GM23338 (cell line): Measurements from ENCODE around the gene TASP1. TPM values are rescaled to one million over a fixed set of nuclear protein-coding genes. Genes with fewer than 3 reads are reported as not detected.
A peak's percentile ranks its signal among the peaks of the same experiment; 100 is the strongest.

Source experiments
- ATAC-seq: fragments of 200-7000 bp; cut with Tn5 transposase; 3 replicates; pipeline ENCODE4 v1.9.1; 2020
- DNase-seq: peaks from one replicate; pipeline ENCODE4 v3.0.0-alpha.2; 2015; ENCODE audit warnings: low spot score
- H2AFZ ChIP-seq: fragments of 200-600 bp; sonication (generic); 2 replicates; pipeline ENCODE4 v1.8.0; 2016; ENCODE audit warnings: antibody characterized with exemption, mild to moderate bottlenecking, moderate library complexity
- H3F3A ChIP-seq: fragments of 200-600 bp; sonication (generic); replicated peaks from 2 replicates; pipeline ENCODE4 v1.8.0; 2017; ENCODE audit warnings: antibody characterized with exemption, mixed run types, low read depth
- H3K27ac ChIP-seq: fragments of 200-600 bp; sonication (generic); 2 replicates; pipeline ENCODE4 v1.6.1; 2016; ENCODE audit warnings: low read depth
- H3K27me3 ChIP-seq: fragments of 200-600 bp; sonication (generic); 2 replicates; pipeline ENCODE4 v1.8.0; 2016; ENCODE audit warnings: mild to moderate bottlenecking, mixed run types, moderate library complexity; ENCODE audit not compliant: insufficient read depth
- H3K36me3 ChIP-seq: fragments of 200-600 bp; sonication (generic); 2 replicates; pipeline ENCODE4 v1.8.0; 2016; ENCODE audit warnings: mild to moderate bottlenecking; ENCODE audit not compliant: insufficient read depth
- H3K4me1 ChIP-seq: fragments of 200-600 bp; sonication (generic); 2 replicates; pipeline ENCODE4 v1.8.0; 2016; ENCODE audit warnings: mild to moderate bottlenecking, moderate library complexity; ENCODE audit not compliant: insufficient read depth
- H3K4me2 ChIP-seq: fragments of 200-600 bp; sonication (generic); 2 replicates; pipeline ENCODE4 v1.7.1; 2017; ENCODE audit warnings: mixed run types
- H3K4me3 ChIP-seq: fragments of 200-600 bp; sonication (generic); 2 replicates; pipeline ENCODE4 v1.6.1; 2016; ENCODE audit warnings: mixed run types
- H3K79me2 ChIP-seq: fragments of 200-600 bp; sonication (generic); replicated peaks from 2 replicates; pipeline ENCODE4 v1.8.0; 2017; ENCODE audit warnings: mild to moderate bottlenecking; ENCODE audit not compliant: insufficient read depth
- H3K9me2 ChIP-seq: fragments of 200-600 bp; sonication (generic); 2 replicates; pipeline ENCODE4 v1.8.0; 2017; ENCODE audit not compliant: insufficient read depth
- H4K20me1 ChIP-seq: fragments of 200-600 bp; sonication (generic); replicated peaks from 2 replicates; pipeline ENCODE4 v1.8.0; 2017; ENCODE audit warnings: mild to moderate bottlenecking; ENCODE audit not compliant: insufficient read depth
- H3K27ac Mint-ChIP-seq: 2 replicates; pipeline ENCODE4 v1.8.0; 2020; ENCODE audit warnings: inconsistent platforms, mild to moderate bottlenecking, moderate library complexity, mixed read lengths
- H3K27me3 Mint-ChIP-seq: 3 replicates; pipeline ENCODE4 v1.8.0; 2022; ENCODE audit warnings: low read depth, mild to moderate bottlenecking, moderate library complexity, mixed read lengths, inconsistent platforms; ENCODE audit not compliant: insufficient read depth, poor library complexity
- H3K36me3 Mint-ChIP-seq: 3 replicates; pipeline ENCODE4 v1.8.0; 2021; ENCODE audit warnings: low read depth, mild to moderate bottlenecking, inconsistent platforms, moderate library complexity, mixed read lengths
- H3K4me1 Mint-ChIP-seq: 3 replicates; pipeline ENCODE4 v1.8.0; 2020; ENCODE audit warnings: mild to moderate bottlenecking, inconsistent platforms, mixed read lengths
- H3K4me3 Mint-ChIP-seq: 3 replicates; pipeline ENCODE4 v1.8.0; 2021; ENCODE audit warnings: moderate library complexity, mild to moderate bottlenecking, inconsistent platforms, mixed read lengths
- H3K9me3 Mint-ChIP-seq: 3 replicates; pipeline ENCODE4 v1.8.0; 2020; ENCODE audit warnings: moderate library complexity, mild to moderate bottlenecking, inconsistent platforms, mixed read lengths
- EZH2 ChIP-seq: fragments of 200-600 bp; sonication (generic); IDR thresholded peaks from one replicate; pipeline ENCODE4 v1.8.0; 2017; ENCODE audit warnings: antibody characterized with exemption, mild to moderate bottlenecking, low read depth; ENCODE audit not compliant: unreplicated experiment
- EZH2phosphoT487 ChIP-seq: fragments of 200-600 bp; sonication (generic); IDR thresholded peaks from one replicate; pipeline ENCODE4 v1.8.1; 2018; ENCODE audit warnings: antibody characterized with exemption; ENCODE audit not compliant: unreplicated experiment
- JUNB ChIP-seq: IDR thresholded peaks from one replicate; pipeline ENCODE4 v1.6.1; 2016; ENCODE audit warnings: antibody characterized with exemption; ENCODE audit not compliant: unreplicated experiment
- POLR2AphosphoS5 ChIP-seq: IDR thresholded peaks from 2 replicates; pipeline ENCODE4 v1.6.1; 2016; ENCODE audit warnings: antibody characterized with exemption, low read depth
- ZNF114 ChIP-seq: fragments of 250-450 bp; sonication (Bioruptor Pico); IDR thresholded peaks from 2 replicates; pipeline ENCODE4 v1.5.0; 2020; ENCODE audit warnings: mild to moderate bottlenecking, moderate library complexity
- ZNF331 ChIP-seq: fragments of 250-450 bp; sonication (Bioruptor Pico); IDR thresholded peaks from 2 replicates; pipeline ENCODE4 v1.5.0; 2020; ENCODE audit warnings: low read depth, mild to moderate bottlenecking, moderate library complexity
- polyA plus RNA-seq: library from polyadenylated mRNA; unstranded; fragments of >200 nt; fragmentation: Nextera tagmentation; extraction: Ambion mirVana; gene quantifications from 2 replicates; pipeline ENCODE4 v1.2.1, GENCODE V29; 2016
- total RNA-seq: library from RNA; depleted of rRNA; stranded (reverse); fragments of >200 nt; shearing (Covaris generic); gene quantifications from 2 replicates; pipeline ENCODE4 v1.2.3, GENCODE V29; 2014
- TF ChIP-seq, protein P1 (sequence below): fragments of 250-450 bp; sonication (Bioruptor Pico); IDR thresholded peaks from 2 replicates; pipeline ENCODE4 v1.5.0; 2020; ENCODE audit warnings: mild to moderate bottlenecking, moderate library complexity
- TF ChIP-seq, protein P2 (sequence below): IDR thresholded peaks from 2 replicates; pipeline ENCODE4 v1.6.1; 2016; ENCODE audit warnings: antibody characterized with exemption
- TF ChIP-seq, protein P3 (sequence below), 2 experiments: fragments of 200-600 bp in 1 of 2; sonication (generic) in 1 of 2; conservative IDR thresholded peaks; 2 replicates each; pipeline versions ENCODE4 v1.5.1 to v1.6.1; 2016 to 2017; ENCODE audit warnings: antibody characterized with exemption in 2 of 2, low read depth in 2 of 2, mild to moderate bottlenecking in 2 of 2, moderate library complexity in 1 of 2

TASP1 gene
- total and polyA plus RNA-seq, 2 experiments from 2014 or later: 9.7 to 9.8 TPM

DNA sequence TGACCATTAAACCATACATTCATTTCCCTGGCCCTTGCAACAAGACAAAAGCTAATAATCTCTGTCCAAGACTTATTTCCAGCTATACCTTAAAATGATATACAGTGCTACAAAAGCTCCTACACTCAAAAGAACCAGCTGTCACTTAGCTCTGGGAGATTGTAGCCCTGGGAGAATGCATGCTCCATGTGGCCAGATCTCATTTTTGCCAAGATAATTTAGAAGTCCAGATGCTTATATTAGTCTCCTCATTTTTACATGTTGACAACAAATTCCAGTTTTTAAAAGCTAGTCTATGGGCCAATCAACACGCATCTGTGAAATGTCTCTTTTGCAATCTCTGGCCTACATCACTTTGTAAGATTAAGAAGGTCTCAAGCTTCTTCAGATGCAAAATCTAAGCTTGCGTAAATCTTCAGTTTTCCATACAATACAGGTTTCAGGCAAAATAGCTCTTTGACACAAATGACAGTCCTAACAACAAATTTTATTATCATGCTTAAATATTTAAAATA, 27.1 kb downstream of the TASP1 start (continued):
- TF ChIP-seq, protein P1, sequence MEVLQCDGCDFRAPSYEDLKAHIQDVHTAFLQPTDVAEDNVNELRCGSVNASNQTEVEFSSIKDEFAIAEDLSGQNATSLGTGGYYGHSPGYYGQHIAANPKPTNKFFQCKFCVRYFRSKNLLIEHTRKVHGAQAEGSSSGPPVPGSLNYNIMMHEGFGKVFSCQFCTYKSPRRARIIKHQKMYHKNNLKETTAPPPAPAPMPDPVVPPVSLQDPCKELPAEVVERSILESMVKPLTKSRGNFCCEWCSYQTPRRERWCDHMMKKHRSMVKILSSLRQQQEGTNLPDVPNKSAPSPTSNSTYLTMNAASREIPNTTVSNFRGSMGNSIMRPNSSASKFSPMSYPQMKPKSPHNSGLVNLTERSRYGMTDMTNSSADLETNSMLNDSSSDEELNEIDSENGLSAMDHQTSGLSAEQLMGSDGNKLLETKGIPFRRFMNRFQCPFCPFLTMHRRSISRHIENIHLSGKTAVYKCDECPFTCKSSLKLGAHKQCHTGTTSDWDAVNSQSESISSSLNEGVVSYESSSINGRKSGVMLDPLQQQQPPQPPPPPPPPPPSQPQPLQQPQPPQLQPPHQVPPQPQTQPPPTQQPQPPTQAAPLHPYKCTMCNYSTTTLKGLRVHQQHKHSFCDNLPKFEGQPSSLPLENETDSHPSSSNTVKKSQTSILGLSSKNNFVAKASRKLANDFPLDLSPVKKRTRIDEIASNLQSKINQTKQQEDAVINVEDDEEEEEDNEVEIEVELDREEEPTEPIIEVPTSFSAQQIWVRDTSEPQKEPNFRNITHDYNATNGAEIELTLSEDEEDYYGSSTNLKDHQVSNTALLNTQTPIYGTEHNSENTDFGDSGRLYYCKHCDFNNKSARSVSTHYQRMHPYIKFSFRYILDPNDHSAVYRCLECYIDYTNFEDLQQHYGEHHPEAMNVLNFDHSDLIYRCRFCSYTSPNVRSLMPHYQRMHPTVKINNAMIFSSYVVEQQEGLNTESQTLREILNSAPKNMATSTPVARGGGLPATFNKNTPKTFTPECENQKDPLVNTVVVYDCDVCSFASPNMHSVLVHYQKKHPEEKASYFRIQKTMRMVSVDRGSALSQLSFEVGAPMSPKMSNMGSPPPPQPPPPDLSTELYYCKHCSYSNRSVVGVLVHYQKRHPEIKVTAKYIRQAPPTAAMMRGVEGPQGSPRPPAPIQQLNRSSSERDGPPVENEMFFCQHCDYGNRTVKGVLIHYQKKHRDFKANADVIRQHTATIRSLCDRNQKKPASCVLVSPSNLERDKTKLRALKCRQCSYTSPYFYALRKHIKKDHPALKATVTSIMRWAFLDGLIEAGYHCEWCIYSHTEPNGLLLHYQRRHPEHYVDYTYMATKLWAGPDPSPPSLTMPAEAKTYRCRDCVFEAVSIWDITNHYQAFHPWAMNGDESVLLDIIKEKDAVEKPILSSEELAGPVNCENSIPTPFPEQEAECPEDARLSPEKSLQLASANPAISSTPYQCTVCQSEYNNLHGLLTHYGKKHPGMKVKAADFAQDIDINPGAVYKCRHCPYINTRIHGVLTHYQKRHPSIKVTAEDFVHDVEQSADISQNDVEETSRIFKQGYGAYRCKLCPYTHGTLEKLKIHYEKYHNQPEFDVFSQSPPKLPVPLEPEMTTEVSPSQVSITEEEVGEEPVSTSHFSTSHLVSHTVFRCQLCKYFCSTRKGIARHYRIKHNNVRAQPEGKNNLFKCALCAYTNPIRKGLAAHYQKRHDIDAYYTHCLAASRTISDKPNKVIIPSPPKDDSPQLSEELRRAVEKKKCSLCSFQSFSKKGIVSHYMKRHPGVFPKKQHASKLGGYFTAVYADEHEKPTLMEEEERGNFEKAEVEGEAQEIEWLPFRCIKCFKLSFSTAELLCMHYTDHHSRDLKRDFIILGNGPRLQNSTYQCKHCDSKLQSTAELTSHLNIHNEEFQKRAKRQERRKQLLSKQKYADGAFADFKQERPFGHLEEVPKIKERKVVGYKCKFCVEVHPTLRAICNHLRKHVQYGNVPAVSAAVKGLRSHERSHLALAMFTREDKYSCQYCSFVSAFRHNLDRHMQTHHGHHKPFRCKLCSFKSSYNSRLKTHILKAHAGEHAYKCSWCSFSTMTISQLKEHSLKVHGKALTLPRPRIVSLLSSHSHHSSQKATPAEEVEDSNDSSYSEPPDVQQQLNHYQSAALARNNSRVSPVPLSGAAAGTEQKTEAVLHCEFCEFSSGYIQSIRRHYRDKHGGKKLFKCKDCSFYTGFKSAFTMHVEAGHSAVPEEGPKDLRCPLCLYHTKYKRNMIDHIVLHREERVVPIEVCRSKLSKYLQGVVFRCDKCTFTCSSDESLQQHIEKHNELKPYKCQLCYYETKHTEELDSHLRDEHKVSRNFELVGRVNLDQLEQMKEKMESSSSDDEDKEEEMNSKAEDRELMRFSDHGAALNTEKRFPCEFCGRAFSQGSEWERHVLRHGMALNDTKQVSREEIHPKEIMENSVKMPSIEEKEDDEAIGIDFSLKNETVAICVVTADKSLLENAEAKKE (CRISPR knock-in tag): no peak
- no peak for TF ChIP-seq EZH2phosphoT487
- TF ChIP-seq EZH2: no peak
- no peak for TF ChIP-seq ZNF114 (CRISPR knock-in tag)
- TF ChIP-seq POLR2AphosphoS5: no peak
- TF ChIP-seq JUNB: no peak
- TF ChIP-seq, protein P2, sequence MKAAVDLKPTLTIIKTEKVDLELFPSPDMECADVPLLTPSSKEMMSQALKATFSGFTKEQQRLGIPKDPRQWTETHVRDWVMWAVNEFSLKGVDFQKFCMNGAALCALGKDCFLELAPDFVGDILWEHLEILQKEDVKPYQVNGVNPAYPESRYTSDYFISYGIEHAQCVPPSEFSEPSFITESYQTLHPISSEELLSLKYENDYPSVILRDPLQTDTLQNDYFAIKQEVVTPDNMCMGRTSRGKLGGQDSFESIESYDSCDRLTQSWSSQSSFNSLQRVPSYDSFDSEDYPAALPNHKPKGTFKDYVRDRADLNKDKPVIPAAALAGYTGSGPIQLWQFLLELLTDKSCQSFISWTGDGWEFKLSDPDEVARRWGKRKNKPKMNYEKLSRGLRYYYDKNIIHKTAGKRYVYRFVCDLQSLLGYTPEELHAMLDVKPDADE: no peak
- no peak for TF ChIP-seq ZNF331 (CRISPR knock-in tag)

DNA sequence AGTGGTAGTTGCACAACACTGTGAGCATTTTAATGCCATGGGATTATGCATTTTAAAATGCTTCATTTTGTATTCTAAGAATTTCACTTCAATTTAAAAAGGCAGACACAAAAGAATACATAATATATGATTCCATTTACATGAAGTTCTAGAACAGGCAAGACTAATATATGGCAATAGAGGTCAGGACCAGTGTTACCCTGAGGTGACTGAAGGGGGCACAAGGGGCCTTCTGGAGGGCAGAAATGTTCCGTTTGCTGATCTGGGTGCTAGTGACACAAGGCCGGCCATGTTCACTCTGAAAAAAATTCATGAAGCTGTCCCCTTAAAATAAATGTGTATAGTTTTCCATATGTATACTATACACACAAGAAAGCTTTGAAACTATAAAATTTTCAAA, 28.5 kb downstream of the TASP1 start:
- Mint-ChIP-seq H3K4me1 (no peaks in the 10 kb centered on the region), H3K9me3 (no peaks in the 10 kb centered on the region), H3K27ac (no peak overlapping the region), H3K4me3 (no peak overlapping the region), H3K36me3 (peaks cover 6% of the 10 kb centered on the region; the same call in 2 of the 3 replicates), H3K27me3 (no peaks in the 10 kb centered on the region)
- no peaks in the 10 kb centered on the region for H4K20me1 ChIP-seq
- no peaks in the 10 kb centered on the region for H3K4me1 ChIP-seq
- no peaks in the 10 kb centered on the region for H3K27me3 ChIP-seq
- no peak overlapping the region for H2AFZ ChIP-seq
- H3K4me2 ChIP-seq: no peak overlapping the region
- H3K27ac ChIP-seq: no peak overlapping the region
- no peak for TF ChIP-seq EZH2
- TF ChIP-seq, protein P3, sequence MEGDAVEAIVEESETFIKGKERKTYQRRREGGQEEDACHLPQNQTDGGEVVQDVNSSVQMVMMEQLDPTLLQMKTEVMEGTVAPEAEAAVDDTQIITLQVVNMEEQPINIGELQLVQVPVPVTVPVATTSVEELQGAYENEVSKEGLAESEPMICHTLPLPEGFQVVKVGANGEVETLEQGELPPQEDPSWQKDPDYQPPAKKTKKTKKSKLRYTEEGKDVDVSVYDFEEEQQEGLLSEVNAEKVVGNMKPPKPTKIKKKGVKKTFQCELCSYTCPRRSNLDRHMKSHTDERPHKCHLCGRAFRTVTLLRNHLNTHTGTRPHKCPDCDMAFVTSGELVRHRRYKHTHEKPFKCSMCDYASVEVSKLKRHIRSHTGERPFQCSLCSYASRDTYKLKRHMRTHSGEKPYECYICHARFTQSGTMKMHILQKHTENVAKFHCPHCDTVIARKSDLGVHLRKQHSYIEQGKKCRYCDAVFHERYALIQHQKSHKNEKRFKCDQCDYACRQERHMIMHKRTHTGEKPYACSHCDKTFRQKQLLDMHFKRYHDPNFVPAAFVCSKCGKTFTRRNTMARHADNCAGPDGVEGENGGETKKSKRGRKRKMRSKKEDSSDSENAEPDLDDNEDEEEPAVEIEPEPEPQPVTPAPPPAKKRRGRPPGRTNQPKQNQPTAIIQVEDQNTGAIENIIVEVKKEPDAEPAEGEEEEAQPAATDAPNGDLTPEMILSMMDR (conservative IDR thresholded peaks at IDR 0.05; ENCODE audit: low read depth in 2 of 2): peak; percentile 77 to 82
- ATAC-seq: peak; percentile 94
- no peaks in the 10 kb centered on the region for H3K36me3 ChIP-seq
- DNase-seq: peak; percentile 75
- no peaks in the 10 kb centered on the region for H3K9me2 ChIP-seq
- H3K4me3 ChIP-seq: no peak overlapping the region
- H3F3A ChIP-seq: no peaks in the 10 kb centered on the region
- no peaks in the 10 kb centered on the region; the same call in 1 of the 2 replicates for H3K79me2 ChIP-seq
